HG03432 (cell line): ENCODE data around the gene MYO9B.
A peak's percentile ranks its signal among the peaks of the same experiment; 100 is the strongest.

Experiments
- ATAC-seq: cut with Tn5 transposase; IDR thresholded peaks from one replicate; pipeline ENCODE4 v1.9.1; 2021; ENCODE audit warnings: mild to moderate bottlenecking, moderate library complexity; ENCODE audit not compliant: unreplicated experiment

MYO9B gene

DNA sequence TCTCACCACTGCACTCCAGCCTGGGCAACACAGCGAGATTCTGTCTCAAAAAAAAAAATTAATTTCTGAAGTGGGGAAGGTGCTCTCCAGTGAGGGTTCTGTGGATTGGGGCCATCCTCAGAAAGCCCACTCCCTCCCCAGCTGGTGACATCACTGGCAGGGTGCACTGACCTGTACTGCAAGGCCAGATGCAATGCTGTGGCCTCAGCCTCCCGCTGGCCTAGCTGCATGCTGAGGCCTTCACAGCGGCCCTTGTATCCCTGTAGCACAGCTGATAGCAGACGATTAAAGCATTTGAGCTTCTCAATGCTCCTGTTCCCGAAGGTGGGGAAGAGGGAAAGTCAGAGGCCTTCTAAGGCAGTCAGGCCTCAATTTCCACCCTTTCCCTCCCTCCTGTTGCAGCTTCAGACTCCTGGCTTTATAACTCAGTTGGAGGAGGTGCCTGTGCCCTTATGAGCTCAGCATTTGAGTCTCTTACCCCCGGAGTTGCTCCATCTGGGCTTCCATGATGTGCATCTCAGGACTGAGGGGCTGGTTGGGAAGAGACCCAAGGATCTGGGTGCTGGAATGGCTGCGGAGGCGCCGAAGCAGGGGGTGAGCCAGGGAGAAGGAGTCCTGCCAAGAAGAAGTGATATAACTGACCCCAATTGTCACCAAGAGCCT, 183.7 kb downstream of the MYO9B start:
- ATAC-seq: no peak

GRCh38 chr19:17259934-17260333, 184.4 kb downstream of the MYO9B start:
- ATAC-seq: no peak

DNA sequence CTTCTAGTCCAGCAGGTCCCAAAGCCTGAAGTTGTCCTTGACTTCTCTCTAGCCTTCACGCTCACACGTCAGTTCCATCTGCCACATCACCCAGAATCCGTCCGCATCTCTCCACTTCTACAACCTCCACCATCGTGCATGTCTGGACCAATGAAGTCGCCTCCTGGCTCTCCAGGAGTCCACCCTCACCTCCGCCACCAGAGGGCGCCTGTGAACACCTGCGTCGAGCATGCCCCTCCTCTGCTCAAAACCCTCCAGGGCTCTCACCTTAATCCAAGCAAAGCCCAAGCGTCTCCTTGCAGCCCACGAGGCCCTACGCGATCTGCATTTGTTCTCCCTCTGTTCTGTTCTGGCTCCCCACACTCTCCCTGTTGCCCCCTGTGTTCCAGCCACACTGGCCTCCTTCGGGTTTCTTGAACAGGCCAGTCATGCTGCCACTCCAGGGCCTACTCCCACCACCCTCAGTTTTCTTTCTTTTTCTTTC, 185.3 kb downstream of the MYO9B start:
- ATAC-seq: peak; percentile 78

GRCh38 chr19:17262557-17262956, 187.0 kb downstream of the MYO9B start:
- ATAC-seq: no peak
